HG03571 (cell line): Measurements from ENCODE around the gene CARS1.

Experiments
- ATAC-seq: cut with Tn5 transposase; IDR thresholded peaks from one replicate; pipeline ENCODE4 v1.9.1; 2021; ENCODE audit not compliant: unreplicated experiment

The CARS1 gene

GRCh38 chr11:3041699-3042441 is 15.4 kb downstream of the CARS1 start:
- no peak for ATAC-seq

GRCh38 chr11:3040881-3041280 is 16.3 kb downstream of the CARS1 start:
- ATAC-seq: no peak

GRCh38 chr11:3037945-3038271 is 19.3 kb downstream of the CARS1 start:
- ATAC-seq: no peak

GRCh38 chr11:3037040-3037944 is 19.9 kb downstream of the CARS1 start:
- ATAC-seq: no peak

GRCh38 chr11:3036419-3036818 is 20.8 kb downstream of the CARS1 start:
- no peak for ATAC-seq

- no peak for ATAC-seq
These were observed 21.9 kb downstream of the CARS1 start for GRCh38 chr11:3035333-3035732.

GRCh38 chr11:3030289-3031070 is 26.7 kb downstream of the CARS1 start:
- ATAC-seq: no peak

- no peak for ATAC-seq
These were observed 28.4 kb downstream of the CARS1 start for GRCh38 chr11:3028813-3029212.

- no peak for ATAC-seq
These were observed 30.4 kb downstream of the CARS1 start for GRCh38 chr11:3026803-3027202.

- ATAC-seq: no peak
These were observed 34.2 kb downstream of the CARS1 start for GRCh38 chr11:3022982-3023381.

GRCh38 chr11:3022300-3022967 is 34.8 kb downstream of the CARS1 start:
- peak; percentile 78 for ATAC-seq

- ATAC-seq: no peak
These were observed 36.1 kb downstream of the CARS1 start for GRCh38 chr11:3021125-3021524.

- no peak for ATAC-seq
These were observed 37.2 kb downstream of the CARS1 start for GRCh38 chr11:3020011-3020410.

- ATAC-seq: no peak
These were observed 38.6 kb downstream of the CARS1 start for GRCh38 chr11:3018596-3018995.

- no peak for ATAC-seq
These were observed 40.4 kb downstream of the CARS1 start for GRCh38 chr11:3016861-3017260.

GRCh38 chr11:3015796-3016195 is 41.4 kb downstream of the CARS1 start:
- ATAC-seq: no peak

GRCh38 chr11:3014943-3015342 is 42.3 kb downstream of the CARS1 start:
- ATAC-seq: no peak

- no peak for ATAC-seq
These were observed 42.9 kb downstream of the CARS1 start for GRCh38 chr11:3014057-3014938.

GRCh38 chr11:3011891-3012885 is 45.0 kb downstream of the CARS1 start:
- no peak for ATAC-seq
